RPMI8226 (cell line): Measurements from ENCODE around the gene TPM1.
"Not testable (repeated sequence)": the region's sequence is repeated elsewhere in the genome, so short reads cannot be mapped to it uniquely, and the experiment has no call there.

Experiments
- DNase-seq: peaks from one replicate; pipeline ENCODE4 v3.0.0-alpha.2; 2015

TPM1 gene

GRCh38 chr15:63105354-63105753, 62.8 kb downstream of the TPM1 start:
- DNase-seq, result not testable (repeated sequence)

- no peak for DNase-seq
Observed at GRCh38 chr15:63107895-63108546, 65.5 kb downstream of the TPM1 start.

- DNase-seq, result no peak
Observed at GRCh38 chr15:63109498-63109897, 67.0 kb downstream of the TPM1 start.

GRCh38 chr15:63109920-63110319, 67.4 kb downstream of the TPM1 start:
- no peak for DNase-seq

GRCh38 chr15:63110428-63111026, 68.0 kb downstream of the TPM1 start:
- no peak for DNase-seq

- DNase-seq, result no peak
Observed at GRCh38 chr15:63111481-63111880, 68.9 kb downstream of the TPM1 start.

GRCh38 chr15:63112871-63113270, 70.3 kb downstream of the TPM1 start:
- no peak for DNase-seq

- no peak for DNase-seq
Observed at GRCh38 chr15:63114465-63114864, 71.9 kb downstream of the TPM1 start.
